Measurements from ENCODE around the gene GPC6.

DNA sequence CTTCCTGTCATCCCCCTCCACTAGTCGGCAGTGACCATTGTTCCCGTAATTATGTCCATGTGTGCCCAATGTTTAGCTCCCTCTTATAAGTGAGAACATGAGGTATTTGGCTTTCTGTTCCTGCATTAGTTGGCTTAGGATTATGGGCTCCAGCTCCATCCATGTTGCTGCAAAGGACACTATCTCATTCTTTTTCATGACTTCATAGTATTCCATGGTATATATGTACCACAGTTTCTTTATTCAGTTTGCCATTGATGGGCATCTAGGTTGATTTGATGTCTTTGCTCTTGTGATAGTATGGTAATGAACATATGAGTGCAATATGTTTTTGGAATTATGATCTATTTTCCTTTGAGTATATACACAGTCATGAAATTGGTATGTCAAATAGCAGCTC lies 730.8 kb downstream of the GPC6 start:
- no peak for TF ChIP-seq POLR2A (IDR thresholded peaks at IDR 0.05)
- TF ChIP-seq, protein P1, sequence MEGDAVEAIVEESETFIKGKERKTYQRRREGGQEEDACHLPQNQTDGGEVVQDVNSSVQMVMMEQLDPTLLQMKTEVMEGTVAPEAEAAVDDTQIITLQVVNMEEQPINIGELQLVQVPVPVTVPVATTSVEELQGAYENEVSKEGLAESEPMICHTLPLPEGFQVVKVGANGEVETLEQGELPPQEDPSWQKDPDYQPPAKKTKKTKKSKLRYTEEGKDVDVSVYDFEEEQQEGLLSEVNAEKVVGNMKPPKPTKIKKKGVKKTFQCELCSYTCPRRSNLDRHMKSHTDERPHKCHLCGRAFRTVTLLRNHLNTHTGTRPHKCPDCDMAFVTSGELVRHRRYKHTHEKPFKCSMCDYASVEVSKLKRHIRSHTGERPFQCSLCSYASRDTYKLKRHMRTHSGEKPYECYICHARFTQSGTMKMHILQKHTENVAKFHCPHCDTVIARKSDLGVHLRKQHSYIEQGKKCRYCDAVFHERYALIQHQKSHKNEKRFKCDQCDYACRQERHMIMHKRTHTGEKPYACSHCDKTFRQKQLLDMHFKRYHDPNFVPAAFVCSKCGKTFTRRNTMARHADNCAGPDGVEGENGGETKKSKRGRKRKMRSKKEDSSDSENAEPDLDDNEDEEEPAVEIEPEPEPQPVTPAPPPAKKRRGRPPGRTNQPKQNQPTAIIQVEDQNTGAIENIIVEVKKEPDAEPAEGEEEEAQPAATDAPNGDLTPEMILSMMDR (IDR thresholded peaks at IDR 0.05) = no peak
- TF ChIP-seq POLR2AphosphoS5 (IDR thresholded peaks at IDR 0.05; ENCODE audit: insufficient read depth in 1 of 2, low read depth in 1 of 2) = no peak

Data from vagina (tissue), 2 donors.